Left lobe of liver (tissue), 2 donors: ENCODE data around the gene SVOPL. TPM values are rescaled to one million over a fixed set of nuclear protein-coding genes. Genes with fewer than 3 reads are reported as not detected.

ENCODE experiments used
- ATAC-seq: fragments of 200-7000 bp; cut with Tn5 transposase; one replicate; pipeline ENCODE4 v1.9.1; 2020; ENCODE audit warnings: mild to moderate bottlenecking, moderate library complexity
- DNase-seq: peaks from one replicate; pipeline ENCODE4 v3.0.0-alpha.2; 2020; ENCODE audit warnings: low spot score
- total RNA-seq: library from RNA; stranded (reverse); gene quantifications from one replicate; pipeline ENCODE4 v1.2.1, GENCODE V29; 2021
- donor health status: DM: no; HTN: no; CAD: no; lungs with moderate emphysema.
- donor health status: DM: no; HTN: yes; CAD: no.

Gene SVOPL
- total RNA-seq, 1 donor from 2014 or later = not detected

DNA sequence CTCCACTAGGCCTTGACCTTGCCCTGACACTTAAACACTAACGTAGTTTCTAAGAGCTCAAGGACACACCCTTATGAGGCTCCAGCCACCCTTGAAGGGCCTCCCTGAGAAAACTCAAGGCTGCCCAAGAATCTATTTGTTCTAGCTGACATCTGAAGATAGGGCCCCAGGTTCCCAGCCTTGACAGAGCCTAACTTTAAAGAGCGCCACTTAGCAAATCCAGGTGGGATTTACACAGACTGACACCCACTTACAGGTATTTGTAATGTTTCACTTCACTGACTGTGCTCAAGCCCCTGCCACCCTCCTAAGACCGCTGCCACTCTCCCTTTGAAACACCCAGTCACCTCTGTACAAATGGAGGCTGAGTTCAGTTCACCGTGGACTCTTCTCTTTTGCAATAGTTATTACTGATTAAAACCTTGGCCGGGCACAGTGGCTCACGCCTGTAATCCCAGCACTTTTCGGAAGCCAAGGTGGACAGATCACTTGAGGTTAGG is 90.4 kb downstream of the SVOPL start:
- DNase-seq (peak; percentile 76), ATAC-seq (peak; percentile 90)

DNA sequence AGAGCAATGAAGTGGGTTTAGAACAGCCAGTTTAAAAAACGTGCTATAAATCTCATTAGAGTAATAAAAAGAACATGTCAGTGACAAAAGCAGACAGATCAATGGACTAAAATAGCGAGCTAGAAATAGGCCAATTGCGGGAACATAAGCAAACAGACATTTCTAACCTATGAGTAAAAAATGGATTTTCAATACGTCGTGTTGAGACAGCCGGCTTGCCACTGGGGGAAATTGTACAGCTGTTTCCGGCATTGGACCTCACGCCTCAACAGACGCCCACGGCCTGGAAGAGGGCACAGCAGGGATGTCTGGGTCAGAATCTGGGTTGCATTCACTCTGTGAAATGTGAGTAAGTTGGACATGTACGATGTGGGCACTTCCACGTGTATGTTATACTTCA is 92.9 kb downstream of the SVOPL start:
- ATAC-seq (no peak), DNase-seq (no peak)

GRCh38 chr7:138607216-138608126 is 93.7 kb downstream of the SVOPL start:
- ATAC-seq (no peak), DNase-seq (no peak)

- DNase-seq = no peak
- no peak for ATAC-seq
These were observed 94.9 kb downstream of the SVOPL start for GRCh38 chr7:138606236-138606635.

- DNase-seq (peak; percentile 52), ATAC-seq (peak; percentile 96)
These were observed 97.4 kb downstream of the SVOPL start for GRCh38 chr7:138603549-138604318.

DNA sequence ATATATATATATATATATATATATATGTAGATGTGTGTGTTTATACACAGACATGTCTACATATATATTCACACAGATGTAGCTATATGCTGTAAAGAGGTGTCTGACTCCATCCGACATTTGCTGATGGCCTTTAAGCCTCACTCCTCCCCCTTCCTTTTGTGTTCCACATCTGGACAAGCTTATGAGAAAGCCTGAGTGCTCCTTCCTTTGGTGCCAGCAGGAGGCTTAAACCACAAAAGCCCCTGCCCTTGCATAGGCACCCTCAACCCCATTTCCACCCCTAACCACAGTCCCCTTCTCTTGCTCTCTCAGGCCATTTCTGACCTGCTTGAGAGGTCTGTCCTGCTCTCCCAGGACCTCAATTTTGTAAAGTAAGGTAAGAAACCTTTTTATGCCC is 98.7 kb downstream of the SVOPL start:
- no peak for ATAC-seq
- no peak for DNase-seq

DNA sequence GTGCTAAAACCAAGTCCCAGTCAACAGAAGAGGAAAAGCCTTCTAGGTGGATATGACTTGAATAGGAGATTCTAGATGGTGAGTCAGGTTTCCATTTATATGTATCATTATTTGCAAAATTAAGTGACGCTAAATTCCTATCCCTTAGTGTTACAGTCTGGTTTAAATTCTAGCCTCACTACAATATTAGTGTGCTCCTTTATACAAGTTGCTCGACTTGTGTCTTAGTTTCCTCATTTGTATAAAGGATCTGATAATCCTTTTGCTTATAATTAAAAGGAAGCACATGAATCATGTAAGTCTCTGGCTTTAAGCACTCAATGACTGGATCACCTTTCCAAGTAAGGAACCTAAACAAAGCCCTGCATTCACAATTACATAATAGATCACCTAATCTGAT is 105.7 kb downstream of the SVOPL start:
- ATAC-seq = no peak

GRCh38 chr7:138590154-138590553 is 111.0 kb downstream of the SVOPL start:
- DNase-seq (no peak), ATAC-seq (no peak)

More for the DNA sequence above, 105.7 kb downstream of the SVOPL start:
- DNase-seq = no peak

GRCh38 chr7:138588986-138589385 is 112.2 kb downstream of the SVOPL start:
- no peak for ATAC-seq
- no peak for DNase-seq

GRCh38 chr7:138587485-138587884 is 113.7 kb downstream of the SVOPL start:
- no peak for ATAC-seq
- DNase-seq = no peak

GRCh38 chr7:138585283-138585993 is 115.7 kb downstream of the SVOPL start:
- DNase-seq = no peak
- no peak for ATAC-seq

- DNase-seq (no peak), ATAC-seq (no peak)
These were observed 116.5 kb downstream of the SVOPL start for GRCh38 chr7:138584696-138585095.

DNA sequence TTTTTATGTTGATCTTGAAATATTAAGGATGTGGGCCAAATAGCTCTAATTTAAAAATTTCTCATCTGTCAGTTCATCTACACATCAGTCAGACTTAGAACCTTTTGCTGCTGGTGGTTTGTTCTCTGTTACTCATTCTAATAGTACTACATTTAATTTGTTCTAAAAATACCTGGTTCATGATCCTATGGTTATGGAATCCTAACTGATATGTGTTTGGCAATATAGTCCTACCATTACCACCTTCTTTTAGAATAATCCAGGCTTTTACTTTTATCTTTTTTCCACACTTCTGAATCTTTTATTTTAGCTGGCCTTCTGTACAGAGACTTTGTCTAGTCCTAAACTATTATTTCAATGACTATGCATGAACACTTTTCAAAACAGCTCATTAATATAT is 116.9 kb downstream of the SVOPL start:
- no peak for ATAC-seq
- DNase-seq = no peak

DNA sequence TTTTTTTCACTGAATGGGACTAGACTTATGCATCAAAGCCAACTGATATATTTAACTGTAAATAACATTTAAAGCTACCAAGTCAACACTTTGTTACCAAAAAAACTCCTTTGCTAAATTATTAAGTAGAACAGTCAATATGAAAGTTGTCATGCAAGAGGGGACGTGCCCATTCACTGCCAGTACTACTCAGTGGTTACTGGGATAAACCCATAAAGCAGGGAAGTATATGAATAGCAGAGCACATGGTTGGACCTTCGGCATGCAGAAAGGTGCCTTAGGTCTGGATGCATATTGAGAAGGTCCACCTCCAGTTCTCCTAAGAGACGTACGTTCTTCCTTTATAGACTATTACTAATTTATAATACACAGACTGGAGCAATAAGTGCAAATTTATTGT is 120.1 kb downstream of the SVOPL start:
- DNase-seq (no peak), ATAC-seq (no peak)

GRCh38 chr7:138579671-138580070 is 121.5 kb downstream of the SVOPL start:
- DNase-seq (no peak), ATAC-seq (no peak)

- DNase-seq (no peak), ATAC-seq (no peak)
These were observed 122.0 kb downstream of the SVOPL start for GRCh38 chr7:138579136-138579535.

DNA sequence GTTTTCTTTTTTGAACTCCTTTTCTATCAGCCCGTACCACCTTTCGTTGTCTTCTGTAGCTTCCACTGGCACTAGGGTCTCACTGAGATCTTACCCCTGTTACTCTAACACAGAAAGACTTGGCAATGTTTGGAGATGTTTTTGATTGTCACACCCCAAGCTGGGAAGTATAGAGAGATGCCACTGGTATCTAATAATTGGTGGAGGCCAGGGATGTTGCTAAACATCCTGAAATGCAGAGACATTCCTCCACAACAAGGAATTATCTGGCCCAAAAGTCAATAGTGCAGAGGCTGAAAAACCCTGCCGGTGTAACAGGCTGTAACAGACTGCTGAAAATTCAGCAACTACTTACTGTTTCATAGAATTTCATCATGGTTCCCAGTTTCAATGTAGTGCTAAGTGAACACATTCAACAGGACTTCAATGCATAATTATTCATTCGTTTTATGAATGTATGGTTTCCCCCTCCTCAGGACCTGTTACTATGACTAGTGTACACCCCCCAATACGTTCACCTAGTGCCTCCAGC is 125.2 kb downstream of the SVOPL start:
- ATAC-seq (no peak), DNase-seq (no peak)

GRCh38 chr7:138573741-138574140 is 127.4 kb downstream of the SVOPL start:
- no peak for DNase-seq
- no peak for ATAC-seq

DNA sequence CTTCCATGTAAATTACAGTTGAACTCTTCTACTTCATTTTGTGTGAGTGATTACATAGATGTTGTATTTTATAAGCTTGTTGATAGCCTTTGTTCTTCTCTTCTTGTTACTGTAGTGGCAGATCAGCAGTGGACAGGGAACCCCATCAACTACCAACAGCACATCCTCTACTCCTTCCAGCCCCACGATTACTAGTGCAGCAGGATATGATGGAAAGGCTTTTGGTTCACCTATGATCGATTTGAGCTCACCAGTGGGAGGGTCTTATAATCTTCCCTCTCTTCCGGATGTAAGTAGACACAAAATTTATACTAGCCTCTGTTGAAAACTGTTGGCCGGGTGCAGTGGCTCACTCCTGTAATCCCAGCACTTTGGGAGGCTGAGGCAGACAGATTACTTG is 130.4 kb downstream of the SVOPL start:
- ATAC-seq (no peak), DNase-seq (no peak)

DNA sequence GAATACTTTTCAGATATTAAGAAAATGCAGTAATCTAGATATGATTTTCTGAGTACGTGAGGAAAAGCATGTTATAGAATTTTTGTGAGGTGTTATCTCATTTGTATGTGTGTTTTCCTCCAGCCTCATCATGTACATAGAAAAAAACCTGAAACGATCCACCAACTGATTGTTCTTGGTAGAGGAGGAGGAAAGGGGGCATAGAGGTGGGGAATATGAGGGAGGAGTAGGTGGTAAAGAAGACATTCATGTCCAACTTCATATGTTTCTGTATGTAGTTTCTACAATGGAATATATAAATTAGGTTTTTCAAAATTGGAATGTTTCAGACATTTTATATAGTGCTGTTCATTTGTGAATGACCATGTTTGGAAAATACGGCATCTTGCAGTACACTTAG is 131.7 kb downstream of the SVOPL start:
- no peak for ATAC-seq
- DNase-seq = no peak

DNA sequence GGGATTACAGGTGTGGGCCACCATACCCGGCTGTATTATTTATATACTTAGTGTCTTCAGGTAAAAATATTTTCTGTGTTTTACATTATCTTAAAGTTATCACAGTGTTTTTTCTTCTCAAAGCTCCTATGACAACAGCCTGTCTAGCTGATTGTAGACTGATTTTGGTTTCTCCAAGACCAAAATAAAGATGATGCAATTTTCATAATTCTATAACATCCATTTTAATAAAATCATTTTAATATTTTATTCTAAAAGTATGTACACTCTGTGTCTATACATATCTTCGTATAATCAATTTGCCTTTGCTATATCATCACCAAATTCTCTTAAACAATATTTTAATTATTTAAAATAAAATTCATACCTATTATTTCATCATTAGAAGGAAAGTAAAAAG is 132.5 kb downstream of the SVOPL start:
- no peak for ATAC-seq
- DNase-seq = no peak
